GM12878 (cell line): ENCODE results near the gene OSM. TPM values are rescaled to one million over a fixed set of nuclear protein-coding genes. Genes with fewer than 3 reads are reported as not detected.
A peak's percentile ranks its signal among the peaks of the same experiment; 100 is the strongest.

Experiments
- ATAC-seq: fragments of 200-7000 bp; cut with Tn5 transposase; 3 replicates; pipeline ENCODE4 v1.9.1; 2020; ENCODE audit warnings: mild to moderate bottlenecking, moderate library complexity
- BruUV-seq: library from RNA; stranded (reverse); fragments of 400-500 nt; replicated peaks from 2 replicates; lab custom pipeline; 2021; lab: Mats Ljungman, UMichigan
- CTCF ChIA-PET: fragments of 300-600 bp; sonication (Branson Sonifier 250); formaldehyde crosslinking; extraction: SDS; loops from one replicate; lab custom pipeline; 2021; ENCODE audit warnings: inconsistent platforms; lab: Yijun Ruan, JAX
- POLR2A ChIA-PET: fragments of 350-600 bp; formaldehyde crosslinking; extraction: SDS; loops from one replicate; lab custom pipeline; 2021; ENCODE audit warnings: inconsistent platforms; lab: Charles Lee
- RAD21 ChIA-PET: fragments of 300-600 bp; sonication (Branson Sonifier 250); formaldehyde crosslinking; loops from one replicate; lab custom pipeline; 2023; ENCODE audit warnings: antibody characterized with exemption; ENCODE audit not compliant: unreplicated experiment; lab: Charles Lee
- SMC1A ChIA-PET: fragments of 300-600 bp; sonication (Branson Sonifier 250); formaldehyde crosslinking; loops from one replicate; lab custom pipeline; 2023; ENCODE audit not compliant: unreplicated experiment, uncharacterized antibody; lab: Charles Lee
- DNase-seq: peaks from one replicate; pipeline ENCODE4 v3.0.0-alpha.2; 2011; ENCODE audit warnings: low read depth, low spot score
- FAIRE-seq: peaks from 3 replicates; lab custom pipeline; 2011; peaks lifted over from hg19 to GRCh38; lab: Jason Lieb, UNC
- H2AFZ ChIP-seq: 2 replicates; pipeline ENCODE4 v1.6.0; 2011; ENCODE audit warnings: low read depth, low read length, control low read depth; ENCODE audit not compliant: control insufficient read depth
- H3K27ac ChIP-seq: 2 replicates; pipeline ENCODE4 v1.5.1; 2011; ENCODE audit warnings: control low read depth; ENCODE audit not compliant: control insufficient read depth, insufficient read depth
- H3K27me3 ChIP-seq, 2 experiments: replicated peaks in 1 of 2; 2 replicates each; pipeline versions ENCODE4 v1.6.0 to v1.6.1; 2011; ENCODE audit warnings: low read length in 1 of 2; ENCODE audit not compliant: control insufficient read depth in 2 of 2, insufficient read depth in 2 of 2
- H3K36me3 ChIP-seq, 2 experiments: 2 replicates each; pipeline ENCODE4 v1.5.1; 2011; ENCODE audit warnings: low read length in 1 of 2; ENCODE audit not compliant: control insufficient read depth in 2 of 2, insufficient read depth in 2 of 2
- H3K4me1 ChIP-seq: 2 replicates; pipeline ENCODE4 v1.6.1; 2011; ENCODE audit warnings: mild to moderate bottlenecking, low read length, moderate library complexity, mixed read lengths; ENCODE audit not compliant: control insufficient read depth, insufficient read depth
- H3K4me2 ChIP-seq: 2 replicates; pipeline ENCODE4 v1.6.0; 2011; ENCODE audit warnings: control low read depth; ENCODE audit not compliant: control insufficient read depth, insufficient read depth
- H3K4me3 ChIP-seq: fragments of 200-600 bp; sonication (generic); 2 replicates; pipeline ENCODE4 v1.5.1; 2016
- H3K79me2 ChIP-seq: 2 replicates; pipeline ENCODE4 v1.6.0; 2011; ENCODE audit warnings: low read length; ENCODE audit not compliant: control insufficient read depth, insufficient read depth
- H3K9ac ChIP-seq: 2 replicates; pipeline ENCODE4 v1.8.0; 2011; ENCODE audit warnings: low read length, control low read depth, mixed read lengths; ENCODE audit not compliant: control insufficient read depth, insufficient read depth
- H3K9me3 ChIP-seq: replicated peaks from 3 replicates; pipeline ENCODE4 v1.5.1; 2011; ENCODE audit warnings: mild to moderate bottlenecking, low read length; ENCODE audit not compliant: control insufficient read depth, insufficient read depth
- H4K20me1 ChIP-seq: 2 replicates; pipeline ENCODE4 v1.6.0; 2011; ENCODE audit not compliant: control insufficient read depth, insufficient read depth
- SMAD1 ChIP-seq: fragments of 450-650 bp; IDR thresholded peaks from 2 replicates; pipeline ENCODE4 v1.6.1; 2018; ENCODE audit warnings: mild to moderate bottlenecking, low read depth; ENCODE audit not compliant: partially characterized antibody
- YBX1 ChIP-seq: fragments of 450-650 bp; IDR thresholded peaks from 2 replicates; pipeline ENCODE4 v1.6.1; 2016; ENCODE audit warnings: antibody characterized with exemption
- ZNF207 ChIP-seq: fragments of 450-650 bp; IDR thresholded peaks from 2 replicates; pipeline ENCODE4 v1.6.1; 2014; ENCODE audit warnings: antibody characterized with exemption, mild to moderate bottlenecking, borderline replicate concordance
- in situ Hi-C: fragments of 300-500 bp; cut with MboI; formaldehyde crosslinking; loops from 9 replicates; pipeline ENCODE4 v1.14.3; 2018; ENCODE audit warnings: mixed read lengths
- intact Hi-C: fragments of 100-400 bp; cut with micrococcal nuclease; formaldehyde crosslinking; loops from one replicate; pipeline ENCODE4 v1.14.2; 2022; ENCODE audit not compliant: unreplicated experiment
- polyA plus RNA-seq, 11 experiments: library from polyadenylated mRNA; depleted of rRNA in 4 of 11; unstranded in 6 of 11; stranded (reverse) in 5 of 11; fragments of >200 nt; fragmentation: Nextera tagmentation in 4 of 11; fragmentation: Illumina TruSeq in 1 of 11; extraction: Ambion mirVana in 4 of 11; extraction: Trizol in 1 of 11; gene quantifications; 1 replicate in 1 of 11; 2 replicates in 10 of 11; pipeline versions ENCODE4 v1.2.1 to v1.2.3, GENCODE V29; 2011 to 2016; ENCODE audit warnings: inconsistent platforms in 2 of 11, missing spikeins in 2 of 11, low read depth in 1 of 11
- total RNA-seq, 4 experiments: library from RNA; depleted of rRNA in 3 of 4; stranded (reverse); fragments of >200 nt in 3 of 4; fragmentation: Illumina TruSeq in 1 of 4; extraction: Trizol in 1 of 4; gene quantifications; 2 replicates each; pipeline versions ENCODE4 v1.2.1 to v1.2.3, GENCODE V29; 2013 to 2021
- TF ChIP-seq, protein P1 (sequence below): fragments of 150-350 bp; IDR thresholded peaks from 2 replicates; pipeline ENCODE4 v1.6.1; 2016; ENCODE audit warnings: low read depth, low read length

The OSM gene
- total and polyA plus RNA-seq, 10 of the 15 experiments (the other 5 are each of a cell fraction or from before 2014, with no cell fraction given), result 0.06 to 1.4 (median 0.59) TPM

DNA sequence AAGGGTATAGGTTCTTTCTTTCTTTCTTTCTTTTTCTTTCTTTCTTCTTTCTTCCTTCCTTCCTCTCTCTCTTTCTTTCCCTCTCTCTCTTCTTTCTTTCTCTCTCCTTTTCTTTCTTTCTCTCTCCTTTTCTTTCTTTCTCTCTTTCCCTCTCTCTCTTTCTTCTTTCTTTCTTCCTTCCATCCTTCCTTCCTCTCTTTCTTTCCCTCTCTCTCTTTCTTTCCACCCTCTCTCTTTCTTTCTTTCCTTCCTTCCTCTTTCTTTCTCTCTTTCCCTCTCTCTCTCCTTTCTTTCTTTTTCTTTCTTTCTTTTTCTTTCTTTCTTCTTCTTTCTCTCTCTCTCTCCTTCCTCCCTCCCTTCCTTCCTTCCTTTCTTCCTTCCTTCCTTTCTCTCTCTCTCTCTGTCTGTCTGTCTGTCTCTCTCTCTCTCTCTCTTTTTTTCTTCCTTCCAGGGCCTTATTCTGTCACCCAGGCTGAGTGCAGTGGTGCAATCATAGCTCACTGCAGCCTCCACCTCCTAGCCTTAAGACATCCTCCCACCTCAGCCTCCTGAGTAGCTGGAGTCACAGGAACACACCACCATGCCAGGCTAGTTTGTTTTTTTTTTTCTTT lies 46.9 kb downstream of the OSM start:
- no peak overlapping the region for H2AFZ ChIP-seq
- CTCF ChIA-PET, result interaction anchor here (0.9 kb wide), 1 partner anchor 36 kb away, joined by 3 read pairs; no protein-coding TSS in a partner anchor
- no peaks in the 10 kb centered on the region for H3K9me3 ChIP-seq
- no peak for DNase-seq
- H3K36me3 ChIP-seq, result no peaks in the 10 kb centered on the region
- POLR2A ChIA-PET, result interaction anchor here (0.6 kb wide), 1 partner anchor 518 kb away, joined by 3 read pairs; no protein-coding TSS in a partner anchor
- H3K4me3 ChIP-seq, result no peak overlapping the region
- intact Hi-C loops, result no loop called here
- no peak overlapping the region for H3K27ac ChIP-seq
- no peak overlapping the region for H3K4me2 ChIP-seq
- no peaks in the 10 kb centered on the region for H3K79me2 ChIP-seq
- H3K27me3 ChIP-seq, result no peaks in the 10 kb centered on the region
- RAD21 ChIA-PET, result no interaction called here
- no peaks in the 10 kb centered on the region for H4K20me1 ChIP-seq
- peaks cover 25% of the 10 kb centered on the region for H3K4me1 ChIP-seq
- no peak for FAIRE-seq
- H3K9ac ChIP-seq, result no peak overlapping the region
- in situ Hi-C loops, result no loop called here
- TF ChIP-seq ZNF207 (no peak), SMAD1 (no peak), YBX1 (peak; percentile 82; the same call in 1 of the 2 replicates)
- TF ChIP-seq, protein P1, sequence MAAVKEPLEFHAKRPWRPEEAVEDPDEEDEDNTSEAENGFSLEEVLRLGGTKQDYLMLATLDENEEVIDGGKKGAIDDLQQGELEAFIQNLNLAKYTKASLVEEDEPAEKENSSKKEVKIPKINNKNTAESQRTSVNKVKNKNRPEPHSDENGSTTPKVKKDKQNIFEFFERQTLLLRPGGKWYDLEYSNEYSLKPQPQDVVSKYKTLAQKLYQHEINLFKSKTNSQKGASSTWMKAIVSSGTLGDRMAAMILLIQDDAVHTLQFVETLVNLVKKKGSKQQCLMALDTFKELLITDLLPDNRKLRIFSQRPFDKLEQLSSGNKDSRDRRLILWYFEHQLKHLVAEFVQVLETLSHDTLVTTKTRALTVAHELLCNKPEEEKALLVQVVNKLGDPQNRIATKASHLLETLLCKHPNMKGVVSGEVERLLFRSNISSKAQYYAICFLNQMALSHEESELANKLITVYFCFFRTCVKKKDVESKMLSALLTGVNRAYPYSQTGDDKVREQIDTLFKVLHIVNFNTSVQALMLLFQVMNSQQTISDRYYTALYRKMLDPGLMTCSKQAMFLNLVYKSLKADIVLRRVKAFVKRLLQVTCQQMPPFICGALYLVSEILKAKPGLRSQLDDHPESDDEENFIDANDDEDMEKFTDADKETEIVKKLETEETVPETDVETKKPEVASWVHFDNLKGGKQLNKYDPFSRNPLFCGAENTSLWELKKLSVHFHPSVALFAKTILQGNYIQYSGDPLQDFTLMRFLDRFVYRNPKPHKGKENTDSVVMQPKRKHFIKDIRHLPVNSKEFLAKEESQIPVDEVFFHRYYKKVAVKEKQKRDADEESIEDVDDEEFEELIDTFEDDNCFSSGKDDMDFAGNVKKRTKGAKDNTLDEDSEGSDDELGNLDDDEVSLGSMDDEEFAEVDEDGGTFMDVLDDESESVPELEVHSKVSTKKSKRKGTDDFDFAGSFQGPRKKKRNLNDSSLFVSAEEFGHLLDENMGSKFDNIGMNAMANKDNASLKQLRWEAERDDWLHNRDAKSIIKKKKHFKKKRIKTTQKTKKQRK, result no peak
- SMC1A ChIA-PET, result no interaction called here
- ATAC-seq, result no peak
- BruUV-seq, result no TSS peak
